Small intestine (tissue), 7 donors: ENCODE results near the gene AP3D1. TPM values are rescaled to one million over a fixed set of nuclear protein-coding genes. Genes with fewer than 3 reads are reported as not detected.

Source experiments
- DNase-seq, 2 donors: peaks; one replicate each; pipeline versions ENCODE4 v3.0.0 to v3.0.0-alpha.2; 2013
- FAIRE-seq: peaks from 2 replicates; lab custom pipeline; 2012; peaks lifted over from hg19 to GRCh38; lab: Jason Lieb, UNC
- H3K27ac ChIP-seq, 3 donors: one replicate each; pipeline ENCODE4 v1.5.1; 2013; ENCODE audit warnings: low read length in 2 of 3, mild to moderate bottlenecking in 2 of 3, control low read depth in 1 of 3, inconsistent platforms in 1 of 3, low read depth in 1 of 3, moderate library complexity in 1 of 3
- H3K27me3 ChIP-seq, 3 donors: one replicate each; pipeline ENCODE4 v1.6.1; 2013; ENCODE audit warnings: low read length in 3 of 3, inconsistent platforms in 1 of 3; ENCODE audit not compliant: control insufficient read depth in 3 of 3, insufficient read depth in 3 of 3
- H3K36me3 ChIP-seq, 3 donors: one replicate each; pipeline ENCODE4 v1.6.1; 2013; ENCODE audit warnings: low read length in 3 of 3, inconsistent platforms in 1 of 3, low read depth in 1 of 3, mild to moderate bottlenecking in 1 of 3, moderate library complexity in 1 of 3; ENCODE audit not compliant: control insufficient read depth in 3 of 3, insufficient read depth in 2 of 3
- H3K4me1 ChIP-seq, 3 donors: one replicate each; pipeline ENCODE4 v1.6.1; 2013; ENCODE audit warnings: low read length in 2 of 3, inconsistent platforms in 1 of 3, low read depth in 1 of 3, mild to moderate bottlenecking in 1 of 3, moderate library complexity in 1 of 3; ENCODE audit not compliant: control insufficient read depth in 3 of 3, insufficient read depth in 2 of 3
- H3K4me3 ChIP-seq, 3 donors: one replicate each; pipeline ENCODE4 v1.5.1; 2013; ENCODE audit warnings: low read length in 3 of 3, control low read depth in 1 of 3, inconsistent platforms in 1 of 3, low read depth in 1 of 3, mild to moderate bottlenecking in 1 of 3, moderate library complexity in 1 of 3
- H3K9me3 ChIP-seq, 2 donors: one replicate each; pipeline ENCODE4 v1.6.1; 2013; ENCODE audit warnings: low read depth in 1 of 2, low read length in 1 of 2; ENCODE audit not compliant: control insufficient read depth in 2 of 2, insufficient read depth in 1 of 2
- WGBS, 3 donors: extraction: QIAGEN DNeasy Blood & Tissue Kit; methylation state at CpG; one replicate each; pipeline ENCODE4 v1.1.7; 2013; 5-methylcytosine and 5-hydroxymethylcytosine counted together
- polyA plus RNA-seq, 4 donors: library from polyadenylated mRNA; stranded (reverse) in 3 of 4; unstranded in 1 of 4; fragments of 200-250 nt in 3 of 4; fragments of 120-200 nt in 1 of 4; gene quantifications; one replicate each; pipeline versions ENCODE4 v1.2.1 to v1.2.3, GENCODE V29; 2013
- donor health status: healthy with polysubstance abuse.
- donor health status: control.
- donor health status: control.
- donor health status: Bipolar disorder and iron deficiency.
- donor health status: healthy.

AP3D1 gene
- polyA plus RNA-seq, 4 donors, result 68.1 to 106 (median 89.9) TPM

GRCh38 chr19:2195361-2195760 is 44.0 kb upstream of the AP3D1 start:
- Histone ChIP-seq H3K27me3 (no peaks in the 10 kb centered on the region), H3K27ac (no peak overlapping the region), H3K4me1 (peaks cover 0 to 22% (median 0%) of the 10 kb centered on the region in 3 donors), H3K9me3 (no peaks in the 10 kb centered on the region), H3K4me3 (no peak overlapping the region), H3K36me3 (peaks cover 5 to 99% (median 40%) of the 10 kb centered on the region in 3 donors)
- 91 to 94% (median 92%) methylated on average over 12 to 13 of the region's 13 CpGs for WGBS, 3 donors
- DNase-seq, result no peak
- FAIRE-seq, result no peak

DNA sequence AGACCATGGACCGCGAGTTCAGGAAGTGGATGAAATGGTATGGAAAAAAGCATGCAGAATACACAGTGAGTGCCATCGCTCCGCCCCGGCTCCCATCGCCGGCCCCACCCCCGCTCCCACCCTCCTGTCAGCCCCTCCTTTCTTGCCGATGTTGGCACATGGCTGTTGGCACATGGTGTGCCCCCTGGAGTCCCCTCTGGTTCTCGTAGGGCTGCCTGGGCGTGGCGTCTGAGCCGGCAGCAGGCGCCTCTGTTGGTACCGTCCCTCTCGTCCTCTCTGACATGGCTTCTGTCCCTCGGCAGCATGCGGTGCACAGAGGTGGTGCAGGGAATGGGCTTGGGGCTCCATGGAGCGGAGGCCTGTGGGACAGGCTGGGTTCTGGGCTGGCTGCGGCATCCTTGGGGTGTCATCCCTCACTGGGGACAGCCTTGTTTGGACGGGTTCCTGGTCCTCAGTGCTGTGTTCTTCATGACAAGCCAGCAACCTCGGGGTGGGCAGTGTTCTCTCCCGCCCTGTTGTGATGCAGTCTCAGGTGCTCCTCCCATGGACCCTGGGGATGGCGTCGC is 43.2 kb upstream of the AP3D1 start:
- Histone ChIP-seq H3K9me3 (no peaks in the 10 kb centered on the region), H3K27ac (no peak overlapping the region), H3K4me1 (peaks cover 0 to 25% (median 0%) of the 10 kb centered on the region in 3 donors), H3K36me3 (peaks cover 7 to 99% (median 35%) of the 10 kb centered on the region in 3 donors), H3K27me3 (no peaks in the 10 kb centered on the region), H3K4me3 (no peak overlapping the region)
- DNase-seq, result no peak
- no peak for FAIRE-seq
- WGBS, 3 donors, result 93 to 96% (median 93%) methylated on average over 24 to 25 of the region's 25 CpGs

DNA sequence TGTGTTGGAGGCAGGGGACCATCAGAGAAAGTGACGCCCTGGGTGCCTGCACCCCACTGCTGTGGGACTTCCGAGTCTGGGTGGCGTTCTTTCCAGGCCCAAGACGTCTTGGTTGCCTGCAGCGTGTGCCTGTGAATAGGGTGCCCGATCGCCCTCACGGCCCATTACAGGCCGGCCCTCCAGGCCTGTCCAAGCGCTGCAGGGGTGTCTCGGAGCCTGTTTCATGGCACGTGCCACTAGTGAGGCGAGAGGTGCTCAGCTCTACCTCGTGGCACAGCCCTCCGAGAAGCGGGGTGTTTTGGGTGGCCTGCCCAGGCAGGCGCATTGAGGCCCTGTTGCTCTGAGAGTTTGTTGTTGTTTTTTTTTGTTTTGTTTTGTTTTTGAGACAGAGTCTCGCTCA is 42.4 kb upstream of the AP3D1 start:
- Histone ChIP-seq H3K36me3 (peaks cover 7 to 100% (median 30%) of the 10 kb centered on the region in 3 donors), H3K9me3 (no peaks in the 10 kb centered on the region), H3K4me3 (no peak overlapping the region), H3K27me3 (no peaks in the 10 kb centered on the region), H3K27ac (no peak overlapping the region), H3K4me1 (peaks cover 0 to 25% (median 0%) of the 10 kb centered on the region in 3 donors)
- FAIRE-seq (no peak), DNase-seq (no peak)
- WGBS, 3 donors, result 96 to 99% (median 97%) methylated on average over 18 of the region's 18 CpGs

DNA sequence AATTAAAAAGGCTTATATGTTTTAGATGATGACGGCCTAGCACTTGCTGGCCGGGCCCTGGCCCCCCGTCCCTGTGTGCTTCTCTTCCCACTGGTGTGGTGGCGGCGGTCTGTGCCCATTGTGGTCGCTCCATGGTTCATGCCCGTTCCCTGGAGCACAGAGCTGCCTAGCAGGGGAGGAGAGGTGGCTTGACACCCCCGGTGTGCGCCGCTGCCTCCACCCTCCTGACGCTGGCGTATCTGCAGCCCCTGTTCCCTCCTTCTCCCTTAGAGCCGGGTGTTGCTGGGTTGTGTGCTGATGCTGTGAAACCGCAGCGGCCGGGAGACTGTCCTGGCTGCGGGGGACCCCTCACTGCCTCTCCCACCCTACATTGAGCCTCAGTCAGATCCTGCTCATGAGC is 41.5 kb upstream of the AP3D1 start:
- Histone ChIP-seq H3K9me3 (no peaks in the 10 kb centered on the region), H3K36me3 (peaks cover 7 to 99% (median 27%) of the 10 kb centered on the region in 3 donors), H3K27me3 (no peaks in the 10 kb centered on the region), H3K27ac (no peak overlapping the region), H3K4me1 (peaks cover 0 to 25% (median 0%) of the 10 kb centered on the region in 3 donors), H3K4me3 (no peak overlapping the region)
- DNase-seq (no peak), FAIRE-seq (no peak)
- 96 to 99% (median 96%) methylated on average over 14 to 17 of the region's 17 CpGs for WGBS, 3 donors

- Histone ChIP-seq H3K4me3 (peak overlapping the region in 1 of 3 donors; percentile 4), H3K36me3 (peaks cover 7 to 98% (median 25%) of the 10 kb centered on the region in 3 donors), H3K27ac (peak overlapping the region; percentile 3 to 92 (median 73)), H3K27me3 (no peaks in the 10 kb centered on the region), H3K4me1 (peaks cover 0 to 29% (median 0%) of the 10 kb centered on the region in 3 donors), H3K9me3 (no peaks in the 10 kb centered on the region)
- 36 to 71% (median 50%) methylated on average over 29 to 32 of the region's 32 CpGs for WGBS, 3 donors
- FAIRE-seq (no peak), DNase-seq (peak; percentile 80 to 90)
These were observed 40.3 kb upstream of the AP3D1 start for GRCh38 chr19:2191456-2192310.

- WGBS, 3 donors, result 81 to 88% (median 81%) methylated on average over 32 to 37 of the region's 37 CpGs
- Histone ChIP-seq H3K27ac (peak overlapping the region; percentile 3 to 92 (median 73)), H3K4me3 (no peak overlapping the region), H3K9me3 (no peaks in the 10 kb centered on the region), H3K27me3 (no peaks in the 10 kb centered on the region), H3K36me3 (peaks cover 7 to 98% (median 29%) of the 10 kb centered on the region in 3 donors), H3K4me1 (peaks cover 0 to 31% (median 0%) of the 10 kb centered on the region in 3 donors)
- DNase-seq (no peak), FAIRE-seq (no peak)
These were observed 39.6 kb upstream of the AP3D1 start for GRCh38 chr19:2190848-2191455.

DNA sequence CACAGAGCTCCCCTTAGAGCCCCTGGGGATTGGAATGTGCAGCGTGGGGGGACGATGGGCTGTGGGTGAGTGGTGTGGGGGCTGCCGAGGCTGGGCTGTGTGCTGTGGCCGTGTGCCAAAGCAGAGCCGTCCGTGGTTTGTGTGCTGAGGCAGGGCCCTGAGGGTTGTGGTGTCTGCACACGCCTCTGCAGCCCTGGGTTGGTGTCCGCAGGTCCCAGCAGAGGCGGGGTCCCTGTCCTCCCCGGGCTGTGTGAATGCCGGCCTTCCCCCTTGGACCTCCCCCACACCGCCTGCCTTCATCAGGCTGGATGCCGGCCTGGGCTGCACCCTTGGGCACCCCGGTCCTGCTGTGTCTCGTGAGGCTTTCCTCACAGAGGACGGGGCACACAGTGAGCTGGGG is 38.5 kb upstream of the AP3D1 start:
- H3K9me3 ChIP-seq, result no peaks in the 10 kb centered on the region
- DNase-seq, result no peak
- 84 to 90% (median 89%) methylated on average over 13 to 16 of the region's 16 CpGs for WGBS, 3 donors
- no peaks in the 10 kb centered on the region for H3K27me3 ChIP-seq
- H3K27ac ChIP-seq, result no peak overlapping the region
- H3K36me3 ChIP-seq, result peaks cover 7 to 97% (median 21%) of the 10 kb centered on the region in 3 donors
- FAIRE-seq, result no peak
- H3K4me3 ChIP-seq, result no peak overlapping the region
- peaks cover 0 to 31% (median 0%) of the 10 kb centered on the region in 3 donors for H3K4me1 ChIP-seq

DNA sequence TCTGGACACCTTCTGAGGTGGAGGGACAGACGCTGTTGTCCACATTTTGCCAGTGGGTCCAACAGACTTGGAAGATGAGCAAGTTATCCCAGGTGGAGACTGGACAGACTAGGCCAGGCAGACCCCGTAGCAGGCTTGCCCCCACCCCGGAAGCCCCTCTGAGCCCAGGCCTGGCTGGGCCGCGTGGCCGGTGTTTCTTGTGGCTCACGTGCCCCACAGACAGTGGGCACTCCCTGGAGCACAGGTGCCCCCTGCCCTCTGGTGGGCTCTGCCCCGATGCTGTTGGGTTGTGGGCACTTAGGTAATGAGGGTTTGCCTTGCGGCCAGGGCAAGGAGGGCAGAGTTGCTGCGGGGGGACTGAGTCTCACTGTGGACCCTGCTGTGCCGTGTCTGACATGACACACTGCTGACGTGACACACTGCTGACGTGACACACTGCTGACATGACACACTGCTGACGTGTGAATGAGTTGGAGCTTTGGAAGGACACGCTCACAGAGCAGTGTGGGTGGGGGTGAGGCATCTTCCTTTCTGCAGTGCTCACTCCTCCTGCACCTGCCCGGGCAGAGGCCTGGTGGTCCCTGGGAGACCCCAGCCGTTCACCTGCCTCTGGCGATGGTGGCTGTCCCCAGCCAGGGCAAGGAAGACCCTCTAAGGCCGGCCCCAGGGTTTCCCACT is 37.5 kb upstream of the AP3D1 start:
- Histone ChIP-seq H3K4me1 (peaks cover 0 to 31% (median 0%) of the 10 kb centered on the region in 3 donors), H3K27ac (no peak overlapping the region), H3K9me3 (no peaks in the 10 kb centered on the region), H3K36me3 (peaks cover 7 to 97% (median 20%) of the 10 kb centered on the region in 3 donors), H3K27me3 (no peaks in the 10 kb centered on the region), H3K4me3 (no peak overlapping the region)
- FAIRE-seq (no peak), DNase-seq (no peak)
- 93 to 96% (median 94%) methylated on average over 19 of the region's 19 CpGs for WGBS, 3 donors
